GM11168 (cell line): Measurements from ENCODE around the gene ASAP2.

Experiments used
- in situ Hi-C: fragments of 300-500 bp; cut with MboI; formaldehyde crosslinking; loops from one replicate; pipeline ENCODE4 v1.12.0; 2022; ENCODE audit warnings: low sequenced_read_pairs; ENCODE audit not compliant: unreplicated experiment

Gene ASAP2

GRCh38 chr2:9269695-9270360 lies 63.2 kb downstream of the ASAP2 start:
- in situ Hi-C loops = no loop called here

- in situ Hi-C loops = no loop called here
Measured at GRCh38 chr2:9271091-9271490, 64.5 kb downstream of the ASAP2 start.

GRCh38 chr2:9271691-9272090 lies 65.1 kb downstream of the ASAP2 start:
- in situ Hi-C loops = no loop called here

GRCh38 chr2:9273486-9274130 lies 67.0 kb downstream of the ASAP2 start:
- in situ Hi-C loops = no loop called here

- in situ Hi-C loops = no loop called here
Measured at GRCh38 chr2:9274701-9275343, 68.2 kb downstream of the ASAP2 start.

- in situ Hi-C loops = no loop called here
Measured at GRCh38 chr2:9275399-9275798, 68.8 kb downstream of the ASAP2 start.

GRCh38 chr2:9276074-9276473 lies 69.5 kb downstream of the ASAP2 start:
- in situ Hi-C loops = no loop called here

GRCh38 chr2:9276901-9277451 lies 70.4 kb downstream of the ASAP2 start:
- in situ Hi-C loops = no loop called here

- in situ Hi-C loops = no loop called here
Measured at GRCh38 chr2:9278439-9278838, 71.8 kb downstream of the ASAP2 start.

GRCh38 chr2:9279426-9279825 lies 72.8 kb downstream of the ASAP2 start:
- in situ Hi-C loops = no loop called here

GRCh38 chr2:9280224-9280623 lies 73.6 kb downstream of the ASAP2 start:
- in situ Hi-C loops = no loop called here

GRCh38 chr2:9281145-9281544 lies 74.5 kb downstream of the ASAP2 start:
- in situ Hi-C loops = no loop called here

- in situ Hi-C loops = no loop called here
Measured at GRCh38 chr2:9282128-9283112, 75.8 kb downstream of the ASAP2 start.

- in situ Hi-C loops = no loop called here
Measured at GRCh38 chr2:9284521-9285297, 78.1 kb downstream of the ASAP2 start.

GRCh38 chr2:9285385-9285920 lies 78.8 kb downstream of the ASAP2 start:
- in situ Hi-C loops = no loop called here

- in situ Hi-C loops = no loop called here
Measured at GRCh38 chr2:9285921-9286320, 79.3 kb downstream of the ASAP2 start.

GRCh38 chr2:9286554-9287399 lies 80.2 kb downstream of the ASAP2 start:
- in situ Hi-C loops = no loop called here

- in situ Hi-C loops = no loop called here
Measured at GRCh38 chr2:9287400-9288045, 80.9 kb downstream of the ASAP2 start.
